GM12865 (cell line): ENCODE data around the gene HPSE2.

Experiments used
- DNase-seq: peaks from one replicate; pipeline ENCODE4 v3.0.0; 2010; ENCODE audit warnings: low read depth
- H3K4me3 ChIP-seq: 2 replicates; pipeline ENCODE4 v1.5.1; 2011; ENCODE audit warnings: mild to moderate bottlenecking, low read depth, low read length, control low read depth
- CTCF ChIP-seq: IDR thresholded peaks from 2 replicates; pipeline ENCODE4 v1.5.1; 2011; ENCODE audit warnings: low read length, control low read depth, low read depth, inconsistent platforms; ENCODE audit not compliant: insufficient read depth; ENCODE audit errors: missing control alignments

Gene HPSE2

GRCh38 chr10:98483658-98484057 lies 752.0 kb downstream of the HPSE2 start:
- DNase-seq, result no peak
- no peak overlapping the region for H3K4me3 ChIP-seq
- TF ChIP-seq CTCF, result no peak

GRCh38 chr10:98482096-98482495 lies 753.6 kb downstream of the HPSE2 start:
- H3K4me3 ChIP-seq, result peak overlapping the region; percentile 22; the same call in 1 of the 2 replicates
- TF ChIP-seq CTCF, result no peak
- no peak for DNase-seq

- no peak for TF ChIP-seq CTCF
- DNase-seq, result peak; percentile 84
- H3K4me3 ChIP-seq, result no peak overlapping the region
Measured at GRCh38 chr10:98481404-98481945, 754.2 kb downstream of the HPSE2 start.

GRCh38 chr10:98478430-98479222 lies 757.0 kb downstream of the HPSE2 start:
- no peak for TF ChIP-seq CTCF
- peak; percentile 89 for DNase-seq
- H3K4me3 ChIP-seq, result no peak overlapping the region

- TF ChIP-seq CTCF, result no peak
- H3K4me3 ChIP-seq, result no peak overlapping the region
- no peak for DNase-seq
Measured at GRCh38 chr10:98477861-98478260, 757.8 kb downstream of the HPSE2 start.

GRCh38 chr10:98474628-98475027 lies 761.0 kb downstream of the HPSE2 start:
- no peak for TF ChIP-seq CTCF
- no peak overlapping the region; the same call in 1 of the 2 replicates for H3K4me3 ChIP-seq
- DNase-seq, result peak; percentile 67
